Mesodermal cell (in vitro differentiated cells): ENCODE measurements around the gene ASTN2.
A peak's percentile ranks its signal among the peaks of the same experiment; 100 is the strongest.

ENCODE experiments used
- H3K27ac ChIP-seq: 2 replicates; pipeline ENCODE4 v1.7.0; 2013; ENCODE audit warnings: mild to moderate bottlenecking, low read depth, low read length, moderate library complexity; ENCODE audit not compliant: severe bottlenecking
- H3K36me3 ChIP-seq: 2 replicates; pipeline ENCODE4 v1.7.1; 2013; ENCODE audit warnings: mild to moderate bottlenecking, low read length, moderate library complexity; ENCODE audit not compliant: control insufficient read depth, insufficient read depth
- H3K4me1 ChIP-seq: one replicate; pipeline ENCODE4 v1.7.1; 2013; ENCODE audit warnings: mild to moderate bottlenecking, low read length; ENCODE audit not compliant: insufficient read depth, control insufficient read depth, poor library complexity, severe bottlenecking
- H3K4me3 ChIP-seq: 2 replicates; pipeline ENCODE4 v1.7.0; 2013; ENCODE audit warnings: low read length, control low read depth, mild to moderate bottlenecking; ENCODE audit not compliant: insufficient read depth, poor library complexity, severe bottlenecking; ENCODE audit errors: extremely low read depth
- H3K9me3 ChIP-seq: 2 replicates; pipeline ENCODE4 v1.7.1; 2013; ENCODE audit warnings: mild to moderate bottlenecking, low read length, moderate library complexity; ENCODE audit not compliant: control insufficient read depth
- WGBS, 2 experiments: methylation state at CpG; one replicate each; pipeline ENCODE4 v1.1.5; 2013; ENCODE audit warnings: missing lambda C conversion rate in 2 of 2; ENCODE audit not compliant: insufficient coverage in 2 of 2; 5-methylcytosine and 5-hydroxymethylcytosine counted together

ASTN2 gene

GRCh38 chr9:116471944-116472506 lies 942.8 kb downstream of the ASTN2 start:
- peak overlapping the region; percentile 95 for H3K27ac ChIP-seq
- WGBS, 2 experiments = 42 to 44% methylated on average over 7 of the region's 7 CpGs
- no peak overlapping the region for H3K4me3 ChIP-seq
- H3K36me3 ChIP-seq = no peaks in the 10 kb centered on the region
- H3K9me3 ChIP-seq = no peaks in the 10 kb centered on the region
- peaks cover 33% of the 10 kb centered on the region for H3K4me1 ChIP-seq

- Histone ChIP-seq H3K4me1 (peaks cover 33% of the 10 kb centered on the region), H3K36me3 (no peaks in the 10 kb centered on the region), H3K9me3 (no peaks in the 10 kb centered on the region), H3K4me3 (no peak overlapping the region), H3K27ac (peak overlapping the region; percentile 95)
- 0 to 10% methylated on average over 1 to 3 of the region's 7 CpGs for WGBS, 2 experiments
Observed at GRCh38 chr9:116471093-116471906, 943.6 kb downstream of the ASTN2 start.

GRCh38 chr9:116468793-116469527 lies 945.9 kb downstream of the ASTN2 start:
- no peaks in the 10 kb centered on the region for H3K9me3 ChIP-seq
- H3K4me3 ChIP-seq = no peak overlapping the region
- peaks cover 37% of the 10 kb centered on the region for H3K4me1 ChIP-seq
- WGBS, 2 experiments = 81 to 83% methylated on average over 3 to 4 of the region's 8 CpGs
- no peak overlapping the region for H3K27ac ChIP-seq
- H3K36me3 ChIP-seq = no peaks in the 10 kb centered on the region

- H3K27ac ChIP-seq = no peak overlapping the region
- H3K4me1 ChIP-seq = peaks cover 37% of the 10 kb centered on the region
- H3K9me3 ChIP-seq = no peaks in the 10 kb centered on the region
- H3K4me3 ChIP-seq = no peak overlapping the region
- H3K36me3 ChIP-seq = no peaks in the 10 kb centered on the region
- 60 to 91% methylated on average over 1 of the region's 1 CpG for whole genome bisulfite sequencing, 2 experiments
Observed at GRCh38 chr9:116468369-116468768, 946.5 kb downstream of the ASTN2 start.

GRCh38 chr9:116467740-116468351 lies 947.0 kb downstream of the ASTN2 start:
- Histone ChIP-seq H3K36me3 (no peaks in the 10 kb centered on the region), H3K27ac (no peak overlapping the region), H3K4me1 (peaks cover 37% of the 10 kb centered on the region), H3K9me3 (no peaks in the 10 kb centered on the region), H3K4me3 (no peak overlapping the region)
- WGBS, 2 experiments = 61 to 89% methylated on average over 2 to 3 of the region's 3 CpGs

- Histone ChIP-seq H3K4me1 (peaks cover 32% of the 10 kb centered on the region), H3K4me3 (no peak overlapping the region)
- WGBS, 2 experiments = 88 to 89% methylated on average over 3 to 5 of the region's 5 CpGs
Observed at GRCh38 chr9:116466271-116467235, 948.3 kb downstream of the ASTN2 start.

GRCh38 chr9:116465576-116466270 lies 949.1 kb downstream of the ASTN2 start:
- no peaks in the 10 kb centered on the region for H3K9me3 ChIP-seq
- H3K4me1 ChIP-seq = peaks cover 23% of the 10 kb centered on the region
- H3K4me3 ChIP-seq = no peak overlapping the region
- H3K36me3 ChIP-seq = no peaks in the 10 kb centered on the region
- no peak overlapping the region for H3K27ac ChIP-seq
- 85 to 94% methylated on average over 7 of the region's 9 CpGs for WGBS, 2 experiments

More at GRCh38 chr9:116466271-116467235, 948.3 kb downstream of the ASTN2 start:
- H3K36me3 ChIP-seq = no peaks in the 10 kb centered on the region
- H3K9me3 ChIP-seq = no peaks in the 10 kb centered on the region
- no peak overlapping the region for H3K27ac ChIP-seq

- no peak overlapping the region for H3K4me3 ChIP-seq
- H3K36me3 ChIP-seq = no peaks in the 10 kb centered on the region
- WGBS, 2 experiments = 82 to 95% methylated on average over 6 of the region's 12 CpGs
- peaks cover 21% of the 10 kb centered on the region for H3K4me1 ChIP-seq
- H3K27ac ChIP-seq = no peak overlapping the region
- no peaks in the 10 kb centered on the region for H3K9me3 ChIP-seq
Observed at GRCh38 chr9:116464987-116465571, 949.8 kb downstream of the ASTN2 start.

- no peak overlapping the region for H3K4me3 ChIP-seq
- H3K36me3 ChIP-seq = no peaks in the 10 kb centered on the region
- no peak overlapping the region for H3K27ac ChIP-seq
- H3K4me1 ChIP-seq = peaks cover 20% of the 10 kb centered on the region
- no peaks in the 10 kb centered on the region for H3K9me3 ChIP-seq
Observed at GRCh38 chr9:116464423-116464822, 950.4 kb downstream of the ASTN2 start.
